Testis (tissue), 3 donors: ENCODE measurements around the gene TSHZ3. TPM values are rescaled to one million over a fixed set of nuclear protein-coding genes. Genes with fewer than 3 reads are reported as not detected.

ENCODE experiments used
- DNase-seq: peaks from one replicate; pipeline ENCODE4 v3.0.0-alpha.2; 2019
- H3K27ac ChIP-seq, 2 donors: fragments of 200-600 bp; sonication (generic); one replicate each; pipeline ENCODE4 v1.5.1; 2019
- H3K27me3 ChIP-seq: fragments of 200-600 bp; sonication (generic); one replicate; pipeline ENCODE4 v1.5.1; 2019
- H3K36me3 ChIP-seq: fragments of 200-600 bp; sonication (generic); one replicate; pipeline ENCODE4 v1.5.1; 2017; ENCODE audit warnings: low read depth; ENCODE audit errors: missing control alignments
- H3K4me1 ChIP-seq: fragments of 200-600 bp; sonication (generic); one replicate; pipeline ENCODE4 v1.5.1; 2019
- H3K4me3 ChIP-seq, 2 donors: fragments of 200-600 bp; sonication (generic); one replicate each; pipeline ENCODE4 v1.5.1; 2017 to 2019
- H3K9me3 ChIP-seq: fragments of 200-600 bp; sonication (generic); one replicate; pipeline ENCODE4 v1.5.1; 2017
- CTCF ChIP-seq, 3 experiments: fragments of 450-650 bp in 2 of 3; fragments of 200-600 bp in 1 of 3; sonication (generic) in 1 of 3; IDR thresholded peaks; one replicate each; pipeline ENCODE4 v1.5.1; 2016 to 2019; ENCODE audit warnings: antibody characterized with exemption in 3 of 3, mild to moderate bottlenecking in 2 of 3, moderate library complexity in 1 of 3
- POLR2A ChIP-seq: fragments of 450-650 bp; IDR thresholded peaks from one replicate; pipeline ENCODE4 v1.6.1; 2017; ENCODE audit warnings: antibody characterized with exemption, mild to moderate bottlenecking, moderate library complexity
- WGBS, 2 donors: methylation state at CpG; one replicate each; pipeline ENCODE4 v1.1.5; 2018; 5-methylcytosine and 5-hydroxymethylcytosine counted together
- intact Hi-C: fragments of 100-400 bp; cut with DNase I; formaldehyde crosslinking; loops from one replicate; pipeline ENCODE4 v1.15.1; 2023; ENCODE audit warnings: low total_unique reads
- polyA plus RNA-seq: library from polyadenylated mRNA; stranded (reverse); fragments of 350-450 nt; fragmentation: Illumina TruSeq; extraction: RNeasy Lipid Tissue Mini Kit (QIAGEN cat#74804); gene quantifications from one replicate; pipeline ENCODE4 v1.2.3, GENCODE V29; 2014; ENCODE audit warnings: low read depth, low replicate concordance; ENCODE audit not compliant: insufficient read depth
- total RNA-seq, 2 donors: library from RNA; depleted of rRNA; stranded (reverse); fragments of >200 nt; gene quantifications; one replicate each; pipeline ENCODE4 v1.2.3, GENCODE V29; 2016

TSHZ3 gene
- total and polyA plus RNA-seq, 3 donors from 2014 or later: 6.8 to 12.7 (median 8.0) TPM

GRCh38 chr19:31331536-31331935 lies 17.7 kb downstream of the TSHZ3 start:
- Histone ChIP-seq H3K27me3 (no peaks in the 10 kb centered on the region), H3K4me1 (no peaks in the 10 kb centered on the region), H3K4me3 (no peak overlapping the region), H3K9me3 (no peaks in the 10 kb centered on the region), H3K27ac (no peak overlapping the region), H3K36me3 (no peaks in the 10 kb centered on the region)
- WGBS, 2 donors: 84 to 85% methylated on average over 11 of the region's 11 CpGs
- TF ChIP-seq POLR2A: no peak
- TF ChIP-seq CTCF (IDR thresholded peaks at IDR 0.05): no peak
- DNase-seq: no peak
- intact Hi-C loops: no loop called here

- 94 to 95% methylated on average over 7 to 12 of the region's 12 CpGs for WGBS, 2 donors
- H3K27me3 ChIP-seq: no peaks in the 10 kb centered on the region
- TF ChIP-seq CTCF (IDR thresholded peaks at IDR 0.05) (no peak), POLR2A (no peak)
- H3K27ac ChIP-seq: no peak overlapping the region
- H3K9me3 ChIP-seq: no peaks in the 10 kb centered on the region
- H3K36me3 ChIP-seq: no peaks in the 10 kb centered on the region
- intact Hi-C loops: no loop called here
- no peaks in the 10 kb centered on the region for H3K4me1 ChIP-seq
- no peak for DNase-seq
- H3K4me3 ChIP-seq: no peak overlapping the region
Observed at GRCh38 chr19:31330761-31331160, 18.5 kb downstream of the TSHZ3 start.

DNA sequence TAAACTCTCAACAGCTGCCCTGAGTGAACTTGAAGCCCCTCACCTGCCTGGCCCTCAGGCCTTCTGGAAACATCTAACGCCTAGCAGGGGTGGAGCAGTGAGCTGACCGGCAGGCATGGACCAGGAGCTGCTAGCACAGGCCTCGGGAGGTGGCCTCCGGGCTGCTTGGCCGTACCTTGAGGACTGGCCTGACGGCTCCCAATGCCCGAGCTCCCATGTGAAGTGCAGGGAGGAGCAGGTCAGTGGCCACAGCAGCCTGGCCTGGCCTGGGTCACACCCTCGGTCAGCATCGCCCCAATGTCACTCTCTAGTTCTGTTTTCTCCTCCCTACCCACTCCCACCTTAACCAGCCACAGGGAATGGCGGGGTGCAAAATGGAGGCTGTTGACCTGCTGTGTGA lies 19.0 kb downstream of the TSHZ3 start:
- WGBS, 2 donors: 73 to 86% methylated on average over 3 to 10 of the region's 10 CpGs
- DNase-seq: no peak
- H3K9me3 ChIP-seq: no peaks in the 10 kb centered on the region

DNA sequence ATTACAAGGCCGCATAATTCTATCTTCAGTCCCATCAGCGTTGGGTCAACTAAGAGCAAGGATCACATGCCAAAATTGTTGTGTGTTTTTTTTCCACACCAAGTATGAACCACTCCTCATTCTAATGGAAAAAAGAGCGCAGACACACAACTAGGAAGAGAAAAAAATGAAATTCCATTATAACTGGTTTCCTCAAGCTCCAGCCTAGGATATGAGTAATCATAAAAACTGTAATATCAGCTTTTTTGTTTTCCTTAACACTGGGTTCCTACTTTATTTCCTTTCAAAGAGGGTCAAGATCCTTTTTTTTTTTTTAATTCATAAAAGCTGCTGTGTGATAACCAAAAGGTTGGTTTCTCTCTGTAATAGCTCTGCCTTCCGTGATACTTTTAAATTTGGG lies 19.4 kb downstream of the TSHZ3 start:
- no peak overlapping the region for H3K27ac ChIP-seq
- no peaks in the 10 kb centered on the region for H3K4me1 ChIP-seq
- intact Hi-C loops: no loop called here

More for the DNA sequence above, 19.0 kb downstream of the TSHZ3 start:
- Histone ChIP-seq H3K27me3 (no peaks in the 10 kb centered on the region), H3K4me3 (no peak overlapping the region), H3K4me1 (no peaks in the 10 kb centered on the region), H3K36me3 (no peaks in the 10 kb centered on the region), H3K27ac (no peak overlapping the region)
- TF ChIP-seq CTCF (IDR thresholded peaks at IDR 0.05) (no peak), POLR2A (no peak)
- intact Hi-C loops: no loop called here

More for the DNA sequence above, 19.4 kb downstream of the TSHZ3 start:
- no peak for TF ChIP-seq CTCF (IDR thresholded peaks at IDR 0.05)
- no peak for TF ChIP-seq POLR2A
- Histone ChIP-seq H3K4me3 (no peak overlapping the region), H3K9me3 (no peaks in the 10 kb centered on the region), H3K27me3 (no peaks in the 10 kb centered on the region), H3K36me3 (no peaks in the 10 kb centered on the region)
- no peak for DNase-seq
- WGBS, 2 donors: 60 to 72% methylated on average over 4 of the region's 4 CpGs
